DOHH2 (cell line): ENCODE results near the gene PSAT1.

Source experiments
- EZH2phosphoT487 ChIP-seq: fragments of 200-600 bp; sonication (generic); IDR thresholded peaks from 2 replicates; pipeline ENCODE4 v1.6.1; 2017; ENCODE audit warnings: borderline replicate concordance, mild to moderate bottlenecking, antibody characterized with exemption, low read length, moderate library complexity, mixed read lengths
- TF ChIP-seq, protein P1 (sequence below): fragments of 200-600 bp; sonication (generic); IDR thresholded peaks from one replicate; pipeline ENCODE4 v1.5.1; 2014; ENCODE audit warnings: antibody characterized with exemption, mild to moderate bottlenecking, low read depth, low read length; ENCODE audit not compliant: poor library complexity, severe bottlenecking

DNA sequence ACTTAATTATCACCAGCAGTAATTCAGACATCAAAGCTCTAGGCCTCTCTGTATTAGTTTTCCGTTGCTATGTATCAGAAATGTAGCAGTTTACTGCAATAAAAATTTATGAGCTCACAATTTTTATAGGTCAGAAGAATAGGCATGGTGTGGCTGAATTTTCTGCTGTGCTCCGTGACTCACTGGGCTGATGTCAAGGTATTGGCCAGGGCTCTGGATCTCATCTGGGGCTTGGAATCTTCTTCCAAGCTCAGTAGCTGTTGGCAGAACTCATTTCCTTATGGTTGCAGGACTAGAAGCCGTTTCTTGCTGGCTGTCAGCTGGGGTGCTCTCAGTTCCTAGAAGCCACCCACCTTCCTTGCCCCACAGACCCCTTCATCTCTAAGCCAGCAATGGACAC, 66.3 kb downstream of the PSAT1 start:
- TF ChIP-seq, protein P1, sequence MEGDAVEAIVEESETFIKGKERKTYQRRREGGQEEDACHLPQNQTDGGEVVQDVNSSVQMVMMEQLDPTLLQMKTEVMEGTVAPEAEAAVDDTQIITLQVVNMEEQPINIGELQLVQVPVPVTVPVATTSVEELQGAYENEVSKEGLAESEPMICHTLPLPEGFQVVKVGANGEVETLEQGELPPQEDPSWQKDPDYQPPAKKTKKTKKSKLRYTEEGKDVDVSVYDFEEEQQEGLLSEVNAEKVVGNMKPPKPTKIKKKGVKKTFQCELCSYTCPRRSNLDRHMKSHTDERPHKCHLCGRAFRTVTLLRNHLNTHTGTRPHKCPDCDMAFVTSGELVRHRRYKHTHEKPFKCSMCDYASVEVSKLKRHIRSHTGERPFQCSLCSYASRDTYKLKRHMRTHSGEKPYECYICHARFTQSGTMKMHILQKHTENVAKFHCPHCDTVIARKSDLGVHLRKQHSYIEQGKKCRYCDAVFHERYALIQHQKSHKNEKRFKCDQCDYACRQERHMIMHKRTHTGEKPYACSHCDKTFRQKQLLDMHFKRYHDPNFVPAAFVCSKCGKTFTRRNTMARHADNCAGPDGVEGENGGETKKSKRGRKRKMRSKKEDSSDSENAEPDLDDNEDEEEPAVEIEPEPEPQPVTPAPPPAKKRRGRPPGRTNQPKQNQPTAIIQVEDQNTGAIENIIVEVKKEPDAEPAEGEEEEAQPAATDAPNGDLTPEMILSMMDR = no peak
- TF ChIP-seq EZH2phosphoT487 = no peak
